ENCODE data around the gene ASAP3.

The ASAP3 gene

GRCh38 chr1:23483321-23484252, at the start of gene ASAP3:
Gene ASAP3 (minus strand): TSS chr1:23484179. CDS start chr1:23484133, 46 bp downstream.
- peak; percentile 7 for DNase-seq

- DNase-seq = no peak
These were observed 49.5 kb upstream of the ASAP3 start for GRCh38 chr1:23533246-23534023.

GRCh38 chr1:23531562-23532094, 47.6 kb upstream of the ASAP3 start:
- DNase-seq = no peak

GRCh38 chr1:23530747-23531561, 47.0 kb upstream of the ASAP3 start, which contains the start of gene E2F2:
Gene E2F2 (minus strand): TSS chr1:23531233. CDS start chr1:23530793, 440 bp downstream.
- DNase-seq = peak; percentile 82

- DNase-seq = no peak
These were observed 46.2 kb upstream of the ASAP3 start for GRCh38 chr1:23530087-23530746.

- DNase-seq = no peak
These were observed 45.4 kb upstream of the ASAP3 start for GRCh38 chr1:23529146-23530086.

- peak; percentile 83 for DNase-seq
These were observed 44.4 kb upstream of the ASAP3 start for GRCh38 chr1:23528250-23528978.

- DNase-seq = no peak
These were observed 43.9 kb upstream of the ASAP3 start for GRCh38 chr1:23527900-23528249.

GRCh38 chr1:23527366-23527765, 43.4 kb upstream of the ASAP3 start:
- no peak for DNase-seq

- no peak for DNase-seq
These were observed 42.5 kb upstream of the ASAP3 start for GRCh38 chr1:23526329-23527041.

- no peak for DNase-seq
These were observed 41.7 kb upstream of the ASAP3 start for GRCh38 chr1:23525558-23526250.

- peak; percentile 21 for DNase-seq
These were observed 40.9 kb upstream of the ASAP3 start for GRCh38 chr1:23524716-23525401.

GRCh38 chr1:23524163-23524562, 40.2 kb upstream of the ASAP3 start:
- no peak for DNase-seq

GRCh38 chr1:23522244-23522982, 38.4 kb upstream of the ASAP3 start:
- no peak for DNase-seq

GRCh38 chr1:23521588-23521987, 37.6 kb upstream of the ASAP3 start:
- DNase-seq = no peak

GRCh38 chr1:23517581-23517980, 33.6 kb upstream of the ASAP3 start:
- DNase-seq = no peak

- DNase-seq = no peak
These were observed 31.9 kb upstream of the ASAP3 start for GRCh38 chr1:23515905-23516304.

Measured in stimulated activated CD4-positive, alpha-beta T cell treated with anti-CD3 and anti-CD28 coated beads, Interleukin-4, amount 100 ng/mL, for 24 hours (primary cell).